H54 (cell line): ENCODE results near the gene PARD6G.
A peak's percentile ranks its signal among the peaks of the same experiment; 100 is the strongest.
"Not testable (repeated sequence)": the region's sequence is repeated elsewhere in the genome, so short reads cannot be mapped to it uniquely, and the experiment has no call there.

Source experiments
- DNase-seq: peaks from one replicate; pipeline ENCODE4 v3.0.0; 2011; ENCODE audit warnings: low spot score, mixed read lengths; ENCODE audit not compliant: insufficient read length
- FAIRE-seq: peaks from 3 replicates; lab custom pipeline; 2011; peaks lifted over from hg19 to GRCh38; lab: Jason Lieb, UNC
- POLR2A ChIP-seq: IDR thresholded peaks from 2 replicates; pipeline ENCODE4 v1.6.1; 2011; ENCODE audit warnings: low read depth, mild to moderate bottlenecking, low read length

The PARD6G gene

GRCh38 chr18:80171054-80171872 is 76.1 kb downstream of the PARD6G start:
- DNase-seq (peak; percentile 32), FAIRE-seq (no peak)
- no peak for TF ChIP-seq POLR2A

GRCh38 chr18:80170395-80171053 is 76.8 kb downstream of the PARD6G start:
- no peak for DNase-seq
- TF ChIP-seq POLR2A = no peak
- no peak for FAIRE-seq

- FAIRE-seq (no peak), DNase-seq (no peak)
- TF ChIP-seq POLR2A = no peak
These were observed 77.7 kb downstream of the PARD6G start for GRCh38 chr18:80169607-80170006.

GRCh38 chr18:80168982-80169381 is 78.3 kb downstream of the PARD6G start:
- no peak for TF ChIP-seq POLR2A
- DNase-seq (no peak), FAIRE-seq (no peak)

- no peak for TF ChIP-seq POLR2A
- DNase-seq (no peak), FAIRE-seq (no peak)
These were observed 79.0 kb downstream of the PARD6G start for GRCh38 chr18:80168346-80168745.

GRCh38 chr18:80167931-80168330 is 79.4 kb downstream of the PARD6G start:
- no peak for FAIRE-seq
- TF ChIP-seq POLR2A = no peak
- DNase-seq = no peak

GRCh38 chr18:80167331-80167730 is 80.0 kb downstream of the PARD6G start:
- TF ChIP-seq POLR2A = no peak
- DNase-seq = no peak
- no peak for FAIRE-seq

- FAIRE-seq (no peak), DNase-seq (no peak)
- no peak for TF ChIP-seq POLR2A
These were observed 80.6 kb downstream of the PARD6G start for GRCh38 chr18:80166725-80167124.

- FAIRE-seq (no peak), DNase-seq (no peak)
- no peak for TF ChIP-seq POLR2A
These were observed 81.1 kb downstream of the PARD6G start for GRCh38 chr18:80166240-80166639.

- DNase-seq = not testable (repeated sequence)
These were observed 82.5 kb downstream of the PARD6G start for GRCh38 chr18:80164727-80165355.

GRCh38 chr18:80163183-80163582 is 84.1 kb downstream of the PARD6G start:
- TF ChIP-seq POLR2A = no peak
- FAIRE-seq (no peak), DNase-seq (no peak)

More at GRCh38 chr18:80164727-80165355, 82.5 kb downstream of the PARD6G start:
- FAIRE-seq = not testable (repeated sequence)

GRCh38 chr18:80161781-80162417 is 85.4 kb downstream of the PARD6G start:
- no peak for FAIRE-seq
- no peak for TF ChIP-seq POLR2A

GRCh38 chr18:80159713-80160636 is 87.3 kb downstream of the PARD6G start:
- FAIRE-seq (no peak), DNase-seq (no peak)
- no peak for TF ChIP-seq POLR2A

More at GRCh38 chr18:80161781-80162417, 85.4 kb downstream of the PARD6G start:
- DNase-seq = no peak

GRCh38 chr18:80158365-80158764 is 88.9 kb downstream of the PARD6G start:
- FAIRE-seq (no peak), DNase-seq (no peak)
- no peak for TF ChIP-seq POLR2A
